H9 (cell line): ENCODE results near the gene NEURL1B. TPM values are rescaled to one million over a fixed set of nuclear protein-coding genes. Genes with fewer than 3 reads are reported as not detected.

Experiments used
- DNase-seq: peaks from one replicate; pipeline ENCODE4 v3.0.0-alpha.2; 2017
- H2AFZ ChIP-seq: one replicate; pipeline ENCODE4 v1.6.1; 2013; ENCODE audit warnings: mild to moderate bottlenecking, low read length, control low read depth, moderate library complexity
- H2AK5ac ChIP-seq: 2 replicates; pipeline ENCODE4 v1.6.1; 2013; ENCODE audit warnings: low read length, control low read depth, mixed read lengths; ENCODE audit not compliant: insufficient read length
- H2BK120ac ChIP-seq: one replicate; pipeline ENCODE4 v1.6.1; 2013; ENCODE audit warnings: low read depth, mild to moderate bottlenecking, low read length, control low read depth, inconsistent platforms; ENCODE audit not compliant: poor library complexity, severe bottlenecking
- H2BK12ac ChIP-seq: 2 replicates; pipeline ENCODE4 v1.6.1; 2013; ENCODE audit warnings: low read length, control low read depth, mixed read lengths, low read depth; ENCODE audit not compliant: insufficient read length
- H2BK15ac ChIP-seq: 2 replicates; pipeline ENCODE4 v1.6.1; 2013; ENCODE audit warnings: low read depth, low read length, control low read depth
- H2BK20ac ChIP-seq: one replicate; pipeline ENCODE4 v1.6.1; 2013; ENCODE audit warnings: low read depth, mild to moderate bottlenecking, low read length, control low read depth, inconsistent platforms; ENCODE audit not compliant: poor library complexity, severe bottlenecking
- H2BK5ac ChIP-seq: 2 replicates; pipeline ENCODE4 v1.6.1; 2013; ENCODE audit warnings: low read length, control low read depth, mixed read lengths; ENCODE audit not compliant: insufficient read length
- H3K14ac ChIP-seq: 2 replicates; pipeline ENCODE4 v1.6.1; 2013; ENCODE audit warnings: low read length, control low read depth; ENCODE audit not compliant: insufficient read depth
- H3K18ac ChIP-seq: 2 replicates; pipeline ENCODE4 v1.6.1; 2013; ENCODE audit warnings: low read depth, mild to moderate bottlenecking, mixed read lengths, low read length, control low read depth; ENCODE audit not compliant: insufficient read length
- H3K23ac ChIP-seq: 2 replicates; pipeline ENCODE4 v1.6.1; 2013; ENCODE audit warnings: low read length, control low read depth, mixed read lengths, low read depth; ENCODE audit not compliant: insufficient read length
- H3K23me2 ChIP-seq: 2 replicates; pipeline ENCODE4 v1.6.1; 2013; ENCODE audit warnings: low read depth, mild to moderate bottlenecking, mixed read lengths, low read length, control low read depth; ENCODE audit not compliant: insufficient read length, poor library complexity, severe bottlenecking
- H3K27ac ChIP-seq: 2 replicates; pipeline ENCODE4 v1.5.1; 2013; ENCODE audit warnings: low read length, control low read depth, mixed read lengths, low read depth; ENCODE audit not compliant: insufficient read length
- H3K27me3 ChIP-seq: 2 replicates; pipeline ENCODE4 v1.6.1; 2013; ENCODE audit warnings: low read length, control low read depth, inconsistent platforms; ENCODE audit not compliant: insufficient read depth
- H3K4ac ChIP-seq: 2 replicates; pipeline ENCODE4 v1.6.1; 2013; ENCODE audit warnings: low read depth, mild to moderate bottlenecking, control low read depth, inconsistent platforms, low read length, moderate library complexity
- H3K4me1 ChIP-seq: 2 replicates; pipeline ENCODE4 v1.6.1; 2013; ENCODE audit warnings: low read length, control low read depth, inconsistent platforms; ENCODE audit not compliant: insufficient read depth
- H3K4me2 ChIP-seq: 2 replicates; pipeline ENCODE4 v1.6.1; 2013; ENCODE audit warnings: low read length, control low read depth, mixed read lengths; ENCODE audit not compliant: insufficient read length, insufficient read depth
- H3K56ac ChIP-seq: 2 replicates; pipeline ENCODE4 v1.6.1; 2013; ENCODE audit warnings: low read depth, mild to moderate bottlenecking, mixed read lengths, low read length, control low read depth; ENCODE audit not compliant: insufficient read length
- H3K79me1 ChIP-seq: 2 replicates; pipeline ENCODE4 v1.6.1; 2013; ENCODE audit warnings: low read depth, mild to moderate bottlenecking, moderate library complexity, low read length, control low read depth, inconsistent platforms; ENCODE audit not compliant: insufficient read depth, poor library complexity, severe bottlenecking
- H3K79me2 ChIP-seq: 2 replicates; pipeline ENCODE4 v1.6.1; 2013; ENCODE audit warnings: low read length, control low read depth, inconsistent platforms; ENCODE audit not compliant: insufficient read depth
- H3K9ac ChIP-seq: 2 replicates; pipeline ENCODE4 v1.6.1; 2013; ENCODE audit warnings: low read length, control low read depth, mixed read lengths; ENCODE audit not compliant: insufficient read length; ENCODE audit errors: extremely low read depth
- H3K9me3 ChIP-seq: one replicate; pipeline ENCODE4 v1.6.1; 2013; ENCODE audit warnings: low read depth, low read length, inconsistent platforms; ENCODE audit not compliant: control insufficient read depth
- H3T11ph ChIP-seq: one replicate; pipeline ENCODE4 v1.6.1; 2013; ENCODE audit warnings: mild to moderate bottlenecking, low read length, control low read depth, inconsistent platforms
- H4K20me1 ChIP-seq: one replicate; pipeline ENCODE4 v1.6.1; 2013; ENCODE audit not compliant: control insufficient read depth, insufficient read length, insufficient read depth
- H4K5ac ChIP-seq: 2 replicates; pipeline ENCODE4 v1.6.1; 2013; ENCODE audit warnings: low read depth, mild to moderate bottlenecking, mixed read lengths, low read length, control low read depth; ENCODE audit not compliant: insufficient read length
- H4K8ac ChIP-seq: replicated peaks from 2 replicates; pipeline ENCODE4 v1.6.1; 2013; ENCODE audit warnings: low read length, control low read depth, mixed read lengths, low read depth; ENCODE audit not compliant: insufficient read length
- H4K91ac ChIP-seq: 2 replicates; pipeline ENCODE4 v1.6.1; 2013; ENCODE audit warnings: low read depth, mild to moderate bottlenecking, moderate library complexity, mixed read lengths, low read length, control low read depth; ENCODE audit not compliant: insufficient read length
- H3K27ac Mint-ChIP-seq, 3 experiments: 2 replicates in 2 of 3; 3 replicates in 1 of 3; pipeline ENCODE4 v1.8.0; 2020 to 2021; ENCODE audit warnings: mixed read lengths in 3 of 3, mild to moderate bottlenecking in 1 of 3, moderate library complexity in 1 of 3
- H3K27me3 Mint-ChIP-seq: 2 replicates; pipeline ENCODE4 v1.8.0; 2021; ENCODE audit warnings: low read depth, mild to moderate bottlenecking, moderate library complexity, mixed read lengths
- H3K36me3 Mint-ChIP-seq, 3 experiments: 2 replicates in 2 of 3; 3 replicates in 1 of 3; pipeline ENCODE4 v1.8.0; 2020 to 2021; ENCODE audit warnings: low read depth in 3 of 3, mixed read lengths in 3 of 3; ENCODE audit not compliant: insufficient read depth in 1 of 3
- H3K4me1 Mint-ChIP-seq, 2 experiments: 2 replicates each; pipeline ENCODE4 v1.8.0; 2020; ENCODE audit warnings: mixed read lengths in 2 of 2
- H3K4me3 Mint-ChIP-seq, 2 experiments: 2 replicates in 1 of 2; 3 replicates in 1 of 2; pipeline ENCODE4 v1.8.0; 2020 to 2021; ENCODE audit warnings: mild to moderate bottlenecking in 2 of 2, mixed read lengths in 2 of 2, moderate library complexity in 1 of 2
- H3K9me3 Mint-ChIP-seq, 2 experiments: 2 replicates in 1 of 2; 3 replicates in 1 of 2; pipeline ENCODE4 v1.8.0; 2020; ENCODE audit warnings: mild to moderate bottlenecking in 2 of 2, mixed read lengths in 2 of 2, moderate library complexity in 1 of 2
- WGBS: extraction: QIAGEN DNeasy Blood & Tissue Kit; methylation state at CpG from one replicate; pipeline ENCODE4 v1.1.7; 2013; ENCODE audit warnings: missing lambda C conversion rate, low lambda C conversion rate, mixed read lengths; ENCODE audit not compliant: insufficient read length; ENCODE audit errors: extremely low coverage; 5-methylcytosine and 5-hydroxymethylcytosine counted together
- total RNA-seq: library from RNA; stranded (reverse); gene quantifications from 2 replicates; pipeline ENCODE4 v1.2.1, GENCODE V29; 2021
- TF ChIP-seq, protein P1 (sequence below): fragments of 200-600 bp; sonication (generic); conservative IDR thresholded peaks from 3 replicates; pipeline ENCODE4 v1.8.0; 2021; ENCODE audit warnings: antibody characterized with exemption, mild to moderate bottlenecking

The NEURL1B gene
- total RNA-seq, 1 experiment from 2014 or later: 3.6 TPM

DNA sequence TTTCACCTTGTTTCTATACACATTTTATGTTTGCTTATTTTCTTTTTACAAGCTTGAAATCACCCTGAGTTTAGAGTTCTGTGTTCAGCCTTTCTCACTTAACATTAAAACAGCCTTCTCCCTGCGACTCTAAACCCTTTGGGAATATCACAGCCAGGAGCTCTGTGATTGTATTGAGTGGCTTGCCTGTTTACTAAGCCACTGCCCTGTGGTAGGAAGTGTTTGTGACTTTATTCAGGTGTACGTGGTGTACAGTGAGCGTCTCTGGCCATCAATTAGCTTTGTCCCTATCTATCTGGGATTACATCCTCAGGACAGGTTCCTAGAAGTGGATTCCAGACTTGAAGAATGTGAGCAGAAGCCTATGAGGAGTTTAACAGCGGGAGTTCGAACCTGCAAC lies 11.0 kb upstream of the NEURL1B start:
- no peak overlapping the region for H2BK20ac ChIP-seq
- H3K27ac ChIP-seq: no peak overlapping the region
- no CpG with 5 or more reads among the region's 5 CpGs for WGBS
- no peak overlapping the region for H4K91ac ChIP-seq
- no peak overlapping the region for H3K23ac ChIP-seq
- no peaks in the 10 kb centered on the region for H3K9me3 ChIP-seq
- H4K8ac ChIP-seq: no peak overlapping the region
- no peak overlapping the region for H2BK15ac ChIP-seq
- H3K14ac ChIP-seq: no peak overlapping the region
- Mint-ChIP-seq H3K9me3 (no peaks in the 10 kb centered on the region), H3K27ac (no peak overlapping the region; a peak in 1 of 7 replicates), H3K4me1 (peaks cover 49 to 54% of the 10 kb centered on the region in 2 experiments), H3K27me3 (peaks cover 15% of the 10 kb centered on the region), H3K4me3 (no peak overlapping the region), H3K36me3 (no peaks in the 10 kb centered on the region; a peak in 1 of 7 replicates)
- no peaks in the 10 kb centered on the region for H3K79me1 ChIP-seq
- H3K27me3 ChIP-seq: no peaks in the 10 kb centered on the region
- no peak overlapping the region for H2AFZ ChIP-seq
- no peak overlapping the region for H3K4me2 ChIP-seq
- H2BK120ac ChIP-seq: no peak overlapping the region
- H3K4me1 ChIP-seq: peaks cover 11% of the 10 kb centered on the region; the same call in 1 of the 2 replicates
- no peak overlapping the region for H3K18ac ChIP-seq
- no peak overlapping the region for H3T11ph ChIP-seq
- TF ChIP-seq, protein P1, sequence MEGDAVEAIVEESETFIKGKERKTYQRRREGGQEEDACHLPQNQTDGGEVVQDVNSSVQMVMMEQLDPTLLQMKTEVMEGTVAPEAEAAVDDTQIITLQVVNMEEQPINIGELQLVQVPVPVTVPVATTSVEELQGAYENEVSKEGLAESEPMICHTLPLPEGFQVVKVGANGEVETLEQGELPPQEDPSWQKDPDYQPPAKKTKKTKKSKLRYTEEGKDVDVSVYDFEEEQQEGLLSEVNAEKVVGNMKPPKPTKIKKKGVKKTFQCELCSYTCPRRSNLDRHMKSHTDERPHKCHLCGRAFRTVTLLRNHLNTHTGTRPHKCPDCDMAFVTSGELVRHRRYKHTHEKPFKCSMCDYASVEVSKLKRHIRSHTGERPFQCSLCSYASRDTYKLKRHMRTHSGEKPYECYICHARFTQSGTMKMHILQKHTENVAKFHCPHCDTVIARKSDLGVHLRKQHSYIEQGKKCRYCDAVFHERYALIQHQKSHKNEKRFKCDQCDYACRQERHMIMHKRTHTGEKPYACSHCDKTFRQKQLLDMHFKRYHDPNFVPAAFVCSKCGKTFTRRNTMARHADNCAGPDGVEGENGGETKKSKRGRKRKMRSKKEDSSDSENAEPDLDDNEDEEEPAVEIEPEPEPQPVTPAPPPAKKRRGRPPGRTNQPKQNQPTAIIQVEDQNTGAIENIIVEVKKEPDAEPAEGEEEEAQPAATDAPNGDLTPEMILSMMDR: no peak
- H3K4ac ChIP-seq: no peak overlapping the region
- H3K79me2 ChIP-seq: no peaks in the 10 kb centered on the region
- no peaks in the 10 kb centered on the region for H4K20me1 ChIP-seq
- DNase-seq: no peak
- no peak overlapping the region for H2BK5ac ChIP-seq
- no peaks in the 10 kb centered on the region for H3K23me2 ChIP-seq
- H2AK5ac ChIP-seq: no peak overlapping the region
- no peak overlapping the region for H4K5ac ChIP-seq
- no peak overlapping the region for H2BK12ac ChIP-seq
- H3K9ac ChIP-seq: no peak overlapping the region
- H3K56ac ChIP-seq: no peak overlapping the region
